ENCODE measurements around the gene APOBEC4.

The APOBEC4 gene

GRCh38 chr1:183604038-183604808, 48.9 kb downstream of the APOBEC4 start:
- no peak for DNase-seq (ENCODE audit: low read depth in 2 of 3, low spot score in 1 of 3)

- no peak for DNase-seq (ENCODE audit: low read depth in 2 of 3, low spot score in 1 of 3)
Observed at GRCh38 chr1:183602510-183602909, 50.6 kb downstream of the APOBEC4 start.

DNA sequence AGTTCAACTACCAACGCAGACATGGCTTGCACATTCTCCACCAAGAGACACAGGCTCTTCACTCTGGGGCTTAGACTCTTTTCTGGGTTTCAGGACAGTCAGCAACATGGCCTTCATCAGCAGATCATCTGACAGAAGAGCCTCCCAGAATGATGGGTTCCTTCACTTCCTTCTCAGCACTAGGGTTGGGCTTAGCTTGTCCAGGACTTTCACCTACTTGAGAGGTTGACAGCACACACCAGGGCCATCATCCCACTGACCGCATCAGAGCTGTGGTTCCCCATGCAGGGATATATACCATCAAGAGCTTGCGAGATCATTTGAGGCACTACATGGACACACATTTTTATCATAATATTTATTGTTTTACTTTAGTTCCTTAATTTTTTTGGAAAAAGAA, 52.5 kb downstream of the APOBEC4 start:
- DNase-seq (ENCODE audit: low read depth in 2 of 3, low spot score in 1 of 3) = no peak

- no peak for DNase-seq (ENCODE audit: low read depth in 2 of 3, low spot score in 1 of 3)
Observed at GRCh38 chr1:183600136-183600535, 53.0 kb downstream of the APOBEC4 start.

DNA sequence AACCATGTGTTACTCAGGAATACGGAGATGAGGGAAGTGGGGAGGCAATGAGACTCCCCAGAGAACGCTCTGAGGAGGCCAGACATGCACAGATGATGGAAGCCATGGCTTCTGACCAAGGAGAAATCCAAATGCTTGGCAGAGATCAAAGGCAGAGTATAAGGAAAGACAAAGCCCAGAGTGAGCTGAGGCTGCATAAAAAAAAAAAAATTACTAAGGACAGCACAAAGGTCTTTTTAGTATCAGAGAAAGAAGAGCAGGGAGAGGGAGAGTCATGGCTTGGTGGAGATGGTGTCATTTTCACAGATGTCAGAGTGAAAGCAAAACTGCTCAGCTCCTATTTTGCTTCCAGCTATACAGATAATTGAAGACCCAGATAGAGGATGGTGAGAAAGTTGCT, 54.7 kb downstream of the APOBEC4 start:
- DNase-seq (ENCODE audit: low read depth in 2 of 3, low spot score in 1 of 3) = no peak

DNA sequence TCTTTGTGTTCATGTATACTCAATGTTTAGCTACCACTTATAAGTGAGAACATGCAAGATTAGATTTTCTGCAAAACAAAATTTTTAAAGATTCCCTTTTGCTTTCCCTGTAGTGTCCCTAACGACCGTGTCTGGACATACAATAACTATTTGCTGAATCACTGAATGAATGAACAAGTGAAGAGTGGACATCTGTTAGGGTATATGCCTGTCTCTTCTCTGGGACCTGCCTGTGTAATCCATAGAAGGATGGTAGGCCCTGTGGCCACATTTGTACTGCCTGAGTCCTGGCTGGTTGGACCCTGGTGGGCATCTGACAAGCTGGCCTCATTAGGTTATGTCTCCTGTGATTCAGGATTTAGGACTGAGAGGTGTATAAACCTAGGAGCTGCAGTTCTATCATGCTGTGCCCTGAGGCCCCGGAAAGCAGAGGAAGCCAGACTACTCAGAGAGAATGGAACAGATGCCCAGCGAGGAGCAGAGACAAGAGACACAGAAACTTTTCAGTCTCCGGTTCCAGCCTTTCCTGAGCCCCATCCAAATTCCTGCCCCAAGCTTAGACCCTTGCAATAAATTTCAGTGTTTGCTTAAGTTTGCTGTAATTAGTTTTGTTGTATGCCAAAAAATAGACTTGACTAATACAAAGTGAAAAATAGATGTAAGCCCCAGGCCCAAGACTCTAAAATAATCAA, 55.3 kb downstream of the APOBEC4 start:
- DNase-seq (ENCODE audit: low read depth in 2 of 3, low spot score in 1 of 3) = no peak

DNA sequence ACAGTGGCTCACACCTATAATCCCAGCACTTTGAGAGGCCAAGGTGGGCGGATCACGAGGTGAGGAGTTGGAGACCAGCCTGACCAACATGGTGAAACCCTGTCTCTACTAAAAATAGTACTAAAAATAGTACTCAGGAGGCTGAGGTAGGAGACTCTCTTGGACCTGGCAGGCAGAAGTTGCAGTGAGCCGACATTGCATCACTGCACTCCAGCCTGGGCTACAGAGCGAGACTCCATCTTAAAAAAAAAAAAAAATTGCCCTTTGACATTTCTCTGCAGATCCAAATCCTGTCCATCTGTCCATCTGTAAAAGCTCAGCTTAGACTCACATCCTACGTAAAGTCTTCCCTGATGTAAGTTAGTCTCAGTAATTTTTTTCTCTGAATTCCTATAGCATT, 56.6 kb downstream of the APOBEC4 start:
- DNase-seq (ENCODE audit: low read depth in 2 of 3, low spot score in 1 of 3) = no peak
